GM21447 (cell line): ENCODE measurements around the gene ARFRP1.
A peak's percentile ranks its signal among the peaks of the same experiment; 100 is the strongest.
"Not testable (repeated sequence)": the region's sequence is repeated elsewhere in the genome, so short reads cannot be mapped to it uniquely, and the experiment has no call there.

Experiments
- ATAC-seq: cut with Tn5 transposase; IDR thresholded peaks from one replicate; pipeline ENCODE4 v1.9.1; 2021; ENCODE audit not compliant: unreplicated experiment

The ARFRP1 gene

DNA sequence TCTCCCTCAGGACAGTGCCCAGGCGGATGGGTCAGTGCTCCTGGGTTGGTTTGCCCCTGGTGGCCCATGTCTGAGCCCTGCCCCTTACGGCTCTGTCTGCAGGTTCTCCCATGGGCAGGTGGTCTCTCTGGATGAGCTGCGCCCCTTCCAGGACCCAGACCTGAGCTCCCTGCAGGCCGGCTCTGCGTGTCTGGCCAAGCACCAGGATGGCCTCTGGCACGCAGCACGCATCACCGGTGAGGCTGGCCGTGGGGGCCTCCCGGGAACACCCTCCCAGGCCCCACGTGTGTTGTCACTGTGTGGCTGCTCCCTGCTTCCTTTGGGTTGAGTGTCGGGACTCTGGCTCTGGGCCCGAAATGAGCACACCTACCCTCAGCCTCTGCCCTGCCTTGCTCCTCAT, 25.3 kb upstream of the ARFRP1 start:
- ATAC-seq, result no peak

DNA sequence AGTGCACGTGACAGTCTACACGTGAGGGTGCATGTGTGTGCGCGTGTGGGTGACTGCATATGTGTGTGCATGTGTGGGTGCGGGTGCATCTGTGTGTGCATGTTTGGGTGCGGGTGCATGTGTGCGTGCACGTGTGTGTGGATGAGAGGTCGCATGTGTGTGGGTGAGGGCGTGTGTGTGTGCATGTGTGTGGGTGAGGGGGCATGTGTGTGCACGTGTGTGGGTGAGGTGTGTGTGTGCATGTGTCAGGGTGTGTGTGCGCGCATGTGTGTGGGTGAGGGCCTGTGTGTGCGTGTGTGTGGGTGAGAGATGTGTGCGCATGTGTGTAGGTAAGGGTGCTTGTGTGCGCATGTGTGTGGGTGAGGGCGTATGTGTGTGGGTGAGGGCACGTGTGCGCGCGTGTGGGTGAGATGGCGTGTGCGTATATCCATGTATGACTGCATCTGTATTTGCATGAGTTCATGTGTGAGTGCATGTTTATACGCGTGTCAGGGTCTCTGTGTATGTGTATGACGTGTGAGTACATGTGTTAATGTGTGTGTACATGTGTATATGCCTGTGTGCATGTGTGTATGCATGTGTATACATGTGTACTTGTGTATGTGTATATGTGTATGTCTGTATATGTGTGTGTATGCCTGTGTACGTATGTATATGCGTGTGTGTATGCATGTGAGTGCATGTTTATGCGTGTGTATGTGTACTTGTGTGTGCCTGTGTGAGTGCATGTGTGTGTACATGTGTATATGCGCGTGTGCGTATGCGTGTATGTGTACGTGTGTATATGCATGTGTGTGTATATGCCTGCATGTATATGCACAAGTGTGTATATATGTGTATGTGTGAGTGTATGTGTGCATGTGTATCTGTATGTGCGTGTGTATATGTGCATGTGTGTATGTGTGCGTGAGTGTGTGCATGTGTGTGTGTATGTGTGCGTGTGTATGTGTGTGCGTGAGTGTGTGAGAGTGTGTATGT, 24.6 kb upstream of the ARFRP1 start:
- ATAC-seq, result no peak

GRCh38 chr20:63731410-63731809, 23.6 kb upstream of the ARFRP1 start:
- no peak for ATAC-seq

GRCh38 chr20:63730189-63730733, 22.5 kb upstream of the ARFRP1 start:
- ATAC-seq, result not testable (repeated sequence)

DNA sequence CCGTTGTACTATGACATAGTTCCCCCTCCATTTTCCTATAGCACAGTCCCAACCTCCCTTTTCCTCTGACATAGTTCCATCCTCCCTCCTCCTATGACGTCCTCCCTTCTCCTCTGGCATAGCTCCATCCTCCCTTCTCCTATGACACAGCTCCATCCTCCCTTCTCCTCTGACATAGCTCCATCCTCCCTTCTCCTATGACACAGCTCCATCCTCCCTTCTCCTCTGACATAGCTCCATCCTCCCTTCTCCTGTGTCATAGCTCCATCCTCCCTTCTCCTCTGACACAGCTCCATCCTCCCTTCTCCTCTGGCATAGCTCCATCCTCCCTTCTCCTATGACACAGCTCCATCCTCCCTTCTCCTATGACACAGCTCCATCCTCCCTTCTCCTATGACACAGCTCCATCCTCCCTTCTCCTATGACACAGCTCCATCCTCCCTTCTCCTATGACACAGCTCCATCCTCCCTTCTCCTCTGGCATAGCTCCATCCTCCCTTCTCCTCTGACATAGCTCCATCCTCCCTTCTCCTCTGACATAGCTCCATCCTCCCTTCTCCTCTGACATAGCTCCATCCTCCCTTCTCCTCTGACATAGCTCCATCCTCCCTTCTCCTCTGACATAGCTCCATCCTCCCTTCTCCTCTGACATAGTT, 15.3 kb upstream of the ARFRP1 start:
- ATAC-seq, result not testable (repeated sequence)

DNA sequence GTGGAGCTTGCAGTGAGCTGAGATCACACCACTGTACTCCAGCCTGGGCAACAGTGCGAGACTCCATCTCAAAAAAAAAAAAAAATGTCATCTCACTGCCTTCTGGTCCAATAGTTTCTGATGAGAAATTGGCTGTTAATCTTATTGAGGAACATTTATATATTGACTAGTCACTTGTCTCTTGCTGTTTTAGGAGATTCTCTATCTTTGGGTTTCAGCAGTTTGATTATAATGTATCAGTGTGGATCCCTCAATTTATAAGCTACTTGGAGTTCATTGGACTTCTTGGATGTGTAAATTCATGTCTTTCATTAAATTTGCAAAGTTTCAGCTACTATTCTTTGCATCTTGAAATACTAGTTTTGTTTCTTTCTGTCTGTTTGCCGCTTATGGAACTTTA, 11.2 kb upstream of the ARFRP1 start:
- no peak for ATAC-seq

- no peak for ATAC-seq
These were observed 7.1 kb upstream of the ARFRP1 start for GRCh38 chr20:63714858-63715257.

DNA sequence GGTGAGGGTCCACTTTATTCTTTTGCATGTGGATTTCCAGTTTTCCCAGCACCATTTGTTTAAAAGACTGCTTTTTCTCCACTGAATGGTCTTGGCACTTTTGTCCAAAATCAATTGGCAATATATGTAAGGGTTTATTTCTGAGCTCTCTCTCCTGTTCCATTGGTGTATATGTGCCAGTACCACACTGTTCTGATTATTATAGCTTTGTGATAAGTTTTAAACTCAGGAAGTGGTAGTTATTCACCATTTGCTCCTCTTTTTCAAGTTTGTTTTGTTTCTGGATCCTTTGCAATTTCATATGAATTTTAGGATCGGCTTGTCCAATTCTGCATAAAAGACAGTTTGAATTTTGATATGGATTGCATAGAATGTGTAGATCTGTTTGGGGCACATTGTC, 4.4 kb upstream of the ARFRP1 start:
- ATAC-seq, result no peak

DNA sequence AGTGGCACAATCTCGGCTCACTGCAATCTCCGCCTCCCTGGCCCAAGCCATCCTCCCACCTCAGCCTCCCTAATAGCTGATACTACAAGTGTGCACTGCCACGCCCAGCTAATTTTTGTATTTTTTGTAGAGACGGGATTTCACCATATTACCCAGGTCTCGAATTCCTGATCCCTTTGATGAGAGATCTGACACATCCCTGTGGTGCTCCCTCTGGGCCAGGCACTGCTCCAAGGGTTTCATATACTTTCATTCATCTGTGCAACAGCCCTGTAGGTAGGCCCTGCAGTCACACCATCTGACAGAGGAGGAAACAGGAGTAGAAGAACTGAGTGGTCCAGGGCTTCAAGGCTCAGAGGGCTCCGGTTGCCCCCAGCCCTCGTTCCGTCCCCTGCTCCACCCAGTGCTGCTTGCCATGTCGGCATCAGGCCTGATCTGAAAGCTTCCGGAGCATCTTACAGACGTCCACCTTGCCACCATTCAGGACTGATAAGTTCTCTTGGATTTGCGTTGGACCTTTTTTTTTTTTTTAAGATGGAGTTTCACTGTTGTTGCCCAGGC, 3.4 kb upstream of the ARFRP1 start:
- no peak for ATAC-seq

- ATAC-seq, result no peak
These were observed 1.4 kb upstream of the ARFRP1 start for GRCh38 chr20:63709149-63709527.

GRCh38 chr20:63708301-63709148, 749 bp upstream of the ARFRP1 start:
- ATAC-seq, result no peak

DNA sequence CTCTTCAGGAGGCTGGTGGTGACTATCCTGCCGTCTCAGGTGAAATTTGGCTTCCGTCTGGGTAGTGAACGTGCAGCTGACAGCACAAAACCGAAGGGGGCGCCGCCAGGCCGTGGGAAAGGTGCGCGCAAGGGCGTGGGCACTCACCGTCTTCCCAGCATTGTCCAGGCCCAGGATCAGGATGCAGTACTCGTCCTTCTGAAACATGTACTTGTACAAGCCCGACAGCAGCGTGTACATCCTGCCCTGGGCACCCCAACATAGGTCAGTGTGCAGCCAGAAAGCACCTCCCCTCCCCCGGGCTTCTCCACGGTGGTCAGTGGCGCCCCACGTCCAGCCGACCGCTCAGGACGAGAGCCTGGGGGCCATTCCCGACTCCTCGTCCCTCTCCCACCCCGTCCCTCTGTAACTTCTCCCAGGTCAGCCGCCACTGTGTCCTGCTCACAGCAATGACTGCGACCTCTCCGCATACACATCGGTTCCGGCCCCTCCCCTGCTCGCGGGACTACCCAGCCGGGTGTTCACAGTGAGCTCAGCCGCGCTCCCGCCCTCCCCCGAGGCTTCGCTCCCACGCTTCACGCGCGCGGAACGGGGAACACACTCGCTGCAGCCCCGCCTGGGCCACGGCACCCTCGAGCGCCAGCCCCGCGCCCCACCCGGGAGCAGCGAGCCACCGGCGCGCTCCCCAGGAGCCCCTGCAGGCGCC, 771 bp downstream of the ARFRP1 start:
- ATAC-seq, result peak; percentile 34

GRCh38 chr20:63706027-63706695, 1.6 kb downstream of the ARFRP1 start:
- no peak for ATAC-seq

DNA sequence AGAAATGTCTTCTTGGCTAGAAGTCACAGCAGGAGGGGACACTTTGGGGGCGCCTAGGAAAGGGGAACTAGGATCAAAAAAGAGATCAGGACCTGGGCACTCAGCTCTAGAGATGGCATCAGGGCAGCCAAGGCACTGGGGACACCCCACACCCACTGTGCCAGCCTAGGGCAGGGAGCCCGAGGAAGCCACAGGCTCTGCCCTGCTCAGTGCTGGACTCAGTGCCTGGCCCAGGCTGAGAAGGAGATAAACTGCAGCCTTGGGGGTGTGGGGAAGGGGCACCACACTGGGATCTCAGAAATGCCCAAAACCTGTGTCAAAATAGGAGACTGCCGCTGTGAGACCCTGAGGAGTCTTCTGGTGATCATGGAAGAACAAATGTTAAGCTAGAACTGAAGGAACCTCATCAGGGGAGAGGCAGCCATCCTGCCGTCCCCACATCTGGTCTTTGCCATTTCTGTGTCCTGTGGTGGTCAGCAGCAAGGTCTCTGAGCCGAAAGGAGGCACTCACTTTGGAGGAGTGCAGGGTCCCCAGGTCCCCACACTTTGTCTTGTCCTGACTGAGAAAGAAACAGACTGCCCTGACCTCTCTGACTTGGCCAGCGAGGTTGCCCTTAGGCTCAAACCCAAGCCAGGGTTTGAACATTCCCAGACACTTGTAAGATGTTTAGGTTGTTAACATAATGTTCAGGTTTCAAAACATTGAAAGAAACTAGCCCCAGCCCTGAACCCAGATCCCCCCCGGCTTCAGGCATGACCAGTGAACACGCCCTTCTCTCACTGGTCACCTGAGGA, 2.3 kb downstream of the ARFRP1 start:
- no peak for ATAC-seq

GRCh38 chr20:63704749-63705117, 3.0 kb downstream of the ARFRP1 start:
- no peak for ATAC-seq

GRCh38 chr20:63703976-63704748, 3.6 kb downstream of the ARFRP1 start:
- ATAC-seq, result no peak

- ATAC-seq, result no peak
These were observed 4.3 kb downstream of the ARFRP1 start for GRCh38 chr20:63703471-63703975.
